Stomach (tissue), 9 donors: ENCODE measurements around the gene CES3. TPM values are rescaled to one million over a fixed set of nuclear protein-coding genes. Genes with fewer than 3 reads are reported as not detected.

ENCODE experiments used
- DNase-seq, 2 donors: peaks; one replicate each; pipeline versions ENCODE4 v3.0.0 to v3.0.0-alpha.2; 2013 to 2019
- H3K27ac ChIP-seq, 5 donors: fragments of 200-600 bp in 4 of 5; sonication (generic) in 4 of 5; one replicate each; pipeline ENCODE4 v1.5.1; 2013 to 2019; ENCODE audit warnings: mild to moderate bottlenecking in 1 of 5, moderate library complexity in 1 of 5
- H3K27me3 ChIP-seq, 3 donors: fragments of 200-600 bp; sonication (generic); one replicate each; pipeline ENCODE4 v1.5.1; 2017 to 2019; ENCODE audit warnings: mixed run types in 1 of 3
- H3K36me3 ChIP-seq, 4 donors: fragments of 200-600 bp; sonication (generic); 1 replicate in 3 of 4; 2 replicates in 1 of 4; pipeline ENCODE4 v1.5.1; 2016 to 2019
- H3K4me1 ChIP-seq, 4 donors: fragments of 200-600 bp; sonication (generic); one replicate each; pipeline ENCODE4 v1.5.1; 2016 to 2019
- H3K4me3 ChIP-seq, 4 donors: fragments of 200-600 bp; sonication (generic) in 3 of 4; one replicate each; pipeline ENCODE4 v1.5.1; 2016 to 2019; ENCODE audit warnings: mild to moderate bottlenecking in 1 of 4
- H3K9me3 ChIP-seq, 4 donors: fragments of 200-600 bp; sonication (generic); one replicate each; pipeline ENCODE4 v1.5.1; 2016 to 2019
- CTCF ChIP-seq, 7 experiments: fragments of 450-650 bp in 4 of 7; fragments of 200-600 bp in 3 of 7; sonication (generic) in 3 of 7; IDR thresholded peaks; one replicate each; pipeline ENCODE4 v1.5.1; 2016 to 2019; ENCODE audit warnings: antibody characterized with exemption in 7 of 7, control low read depth in 2 of 7, mild to moderate bottlenecking in 1 of 7
- EP300 ChIP-seq: sonication (generic); formaldehyde crosslinking; IDR thresholded peaks from one replicate; pipeline ENCODE4 v1.6.1; 2017; ENCODE audit warnings: antibody characterized with exemption
- POLR2A ChIP-seq, 4 donors: fragments of 450-650 bp; IDR thresholded peaks; one replicate each; pipeline ENCODE4 v1.6.1; 2016; ENCODE audit warnings: antibody characterized with exemption in 4 of 4, control low read depth in 2 of 4, mild to moderate bottlenecking in 1 of 4, moderate library complexity in 1 of 4
- POLR2AphosphoS5 ChIP-seq, 3 donors: sonication (generic); formaldehyde crosslinking; IDR thresholded peaks; one replicate each; pipeline ENCODE4 v1.6.1; 2016; ENCODE audit warnings: antibody characterized with exemption in 3 of 3
- WGBS, 5 donors: extraction: QIAGEN DNeasy Blood & Tissue Kit in 3 of 5; methylation state at CpG; one replicate each; pipeline versions ENCODE4 v1.1.5 to v1.1.7; 2013 to 2018; 5-methylcytosine and 5-hydroxymethylcytosine counted together
- intact Hi-C: fragments of 100-400 bp; cut with DNase I; formaldehyde crosslinking; loops from one replicate; pipeline ENCODE4 v1.15.1; 2023; ENCODE audit warnings: low total_unique reads
- polyA plus RNA-seq, 3 donors: library from polyadenylated mRNA; stranded (reverse); fragments of 200-250 nt; gene quantifications; one replicate each; pipeline ENCODE4 v1.2.3, GENCODE V29; 2013
- total RNA-seq, 5 donors: library from RNA; depleted of rRNA; stranded (reverse); fragments of >200 nt; gene quantifications; one replicate each; pipeline versions ENCODE4 v1.1.0 to v1.2.3, GENCODE V29; 2014 to 2016
- donor health status: healthy with polysubstance abuse.
- donor health status: Bipolar disorder and iron deficiency.
- donor health status: healthy.

The CES3 gene
- total and polyA plus RNA-seq, 8 donors: 0.37 to 145 (median 2.9) TPM; not detected in 2

GRCh38 chr16:67011274-67011673, 50.2 kb downstream of the CES3 start:
- no peak overlapping the region for H3K27ac ChIP-seq
- H3K4me3 ChIP-seq: no peak overlapping the region
- H3K27me3 ChIP-seq: peaks cover 0 to 35% (median 18%) of the 10 kb centered on the region in 3 donors
- H3K36me3 ChIP-seq: no peaks in the 10 kb centered on the region
- intact Hi-C loops: no loop called here
- WGBS, 5 donors: 80 to 97% (median 86%) methylated on average over 1 to 2 of the region's 2 CpGs
- H3K4me1 ChIP-seq: peaks cover 16 to 21% (median 17%) of the 10 kb centered on the region in 4 donors
- no peaks in the 10 kb centered on the region for H3K9me3 ChIP-seq
- TF ChIP-seq POLR2AphosphoS5 (IDR thresholded peaks at IDR 0.05): no peak
- no peak for TF ChIP-seq POLR2A (IDR thresholded peaks at IDR 0.05)
- TF ChIP-seq EP300: no peak
- TF ChIP-seq CTCF (IDR thresholded peaks at IDR 0.05): no peak
- DNase-seq: no peak

GRCh38 chr16:67013233-67013822, 52.3 kb downstream of the CES3 start:
- intact Hi-C loops: no loop called here
- peak overlapping the region in 3 of 5 donors; percentile 52 to 78 (median 52) for H3K27ac ChIP-seq
- WGBS, 5 donors: 7 to 17% (median 9%) methylated on average over 11 to 21 of the region's 21 CpGs
- peak overlapping the region; percentile 53 to 64 (median 56) for H3K4me3 ChIP-seq
- H3K27me3 ChIP-seq: peaks cover 0 to 35% (median 18%) of the 10 kb centered on the region in 3 donors
- no peaks in the 10 kb centered on the region for H3K36me3 ChIP-seq
- no peak for TF ChIP-seq CTCF (IDR thresholded peaks at IDR 0.05)
- TF ChIP-seq POLR2A (IDR thresholded peaks at IDR 0.05): no peak
- TF ChIP-seq POLR2AphosphoS5 (IDR thresholded peaks at IDR 0.05): no peak
- no peak for TF ChIP-seq EP300
- DNase-seq: peak in 1 of 2 donors; percentile 55
- H3K9me3 ChIP-seq: no peaks in the 10 kb centered on the region
- peaks cover 16 to 21% (median 17%) of the 10 kb centered on the region in 4 donors for H3K4me1 ChIP-seq

GRCh38 chr16:67013823-67014633, 53.0 kb downstream of the CES3 start:
- no peaks in the 10 kb centered on the region for H3K9me3 ChIP-seq
- TF ChIP-seq POLR2AphosphoS5 (IDR thresholded peaks at IDR 0.05) (peak in 1 of 3 donors; percentile 28), EP300 (no peak), POLR2A (IDR thresholded peaks at IDR 0.05) (no peak), CTCF (IDR thresholded peaks at IDR 0.05) (peak in 2 of 7 experiments; percentile 12 to 31)
- DNase-seq: peak; percentile 68 to 94

GRCh38 chr16:67014634-67015312, 53.7 kb downstream of the CES3 start:
- 53 to 72% (median 57%) methylated on average over 6 of the region's 6 CpGs for WGBS, 5 donors
- DNase-seq: peak in 1 of 2 donors; percentile 23
- intact Hi-C loops: no loop called here
- Histone ChIP-seq H3K27ac (peak overlapping the region in 3 of 5 donors; percentile 52 to 78 (median 52)), H3K4me3 (peak overlapping the region in 3 of 4 donors; percentile 53 to 64 (median 55)), H3K9me3 (no peaks in the 10 kb centered on the region), H3K27me3 (peaks cover 0 to 35% (median 18%) of the 10 kb centered on the region in 3 donors), H3K36me3 (no peaks in the 10 kb centered on the region), H3K4me1 (peaks cover 16 to 21% (median 17%) of the 10 kb centered on the region in 4 donors)
- TF ChIP-seq EP300: no peak

More at GRCh38 chr16:67013823-67014633, 53.0 kb downstream of the CES3 start:
- WGBS, 5 donors: 1 to 4% (median 3%) methylated on average over 5 to 70 of the region's 70 CpGs
- Histone ChIP-seq H3K4me3 (peak overlapping the region; percentile 53 to 64 (median 56)), H3K27me3 (peaks cover 0 to 35% (median 18%) of the 10 kb centered on the region in 3 donors), H3K27ac (peak overlapping the region in 4 of 5 donors; percentile 10 to 78 (median 52)), H3K36me3 (no peaks in the 10 kb centered on the region), H3K4me1 (peaks cover 16 to 21% (median 17%) of the 10 kb centered on the region in 4 donors)
- intact Hi-C loops: no loop called here
